HG03521 (cell line): ENCODE data around the gene IL1RL2.

Source experiments
- ATAC-seq: cut with Tn5 transposase; IDR thresholded peaks from one replicate; pipeline ENCODE4 v1.9.1; 2021; ENCODE audit warnings: mild to moderate bottlenecking, moderate library complexity; ENCODE audit not compliant: unreplicated experiment

The IL1RL2 gene

GRCh38 chr2:102158011-102158755 is 28.6 kb upstream of the IL1RL2 start:
- no peak for ATAC-seq

GRCh38 chr2:102159295-102159694 is 27.5 kb upstream of the IL1RL2 start:
- ATAC-seq = no peak

- no peak for ATAC-seq
Observed at GRCh38 chr2:102166189-102166845, 20.5 kb upstream of the IL1RL2 start.

GRCh38 chr2:102168026-102168771 is 18.6 kb upstream of the IL1RL2 start:
- ATAC-seq = no peak

GRCh38 chr2:102171946-102172345 is 14.9 kb upstream of the IL1RL2 start:
- ATAC-seq = no peak

- no peak for ATAC-seq
Observed at GRCh38 chr2:102172745-102173144, 14.1 kb upstream of the IL1RL2 start.

- ATAC-seq = no peak
Observed at GRCh38 chr2:102176172-102176571, 10.7 kb upstream of the IL1RL2 start.

GRCh38 chr2:102177814-102178478 is 8.9 kb upstream of the IL1RL2 start:
- ATAC-seq = no peak

GRCh38 chr2:102179061-102179460 is 7.8 kb upstream of the IL1RL2 start:
- no peak for ATAC-seq

GRCh38 chr2:102179788-102180686 is 6.8 kb upstream of the IL1RL2 start:
- ATAC-seq = no peak

GRCh38 chr2:102180687-102180999 is 6.2 kb upstream of the IL1RL2 start:
- no peak for ATAC-seq

- no peak for ATAC-seq
Observed at GRCh38 chr2:102181376-102181775, 5.4 kb upstream of the IL1RL2 start.

- no peak for ATAC-seq
Observed at GRCh38 chr2:102181919-102182635, 4.7 kb upstream of the IL1RL2 start.

- no peak for ATAC-seq
Observed at GRCh38 chr2:102184018-102184417, 2.8 kb upstream of the IL1RL2 start.

- no peak for ATAC-seq
Observed at GRCh38 chr2:102184568-102184967, 2.3 kb upstream of the IL1RL2 start.

GRCh38 chr2:102185347-102185746 is 1.5 kb upstream of the IL1RL2 start:
- ATAC-seq = no peak

- no peak for ATAC-seq
Observed at GRCh38 chr2:102187496-102188150, 800 bp downstream of the IL1RL2 start.

- ATAC-seq = no peak
Observed at GRCh38 chr2:102190430-102191107, 3.7 kb downstream of the IL1RL2 start.

GRCh38 chr2:102191501-102191900 is 4.7 kb downstream of the IL1RL2 start:
- ATAC-seq = no peak
